Suprapubic skin (tissue), 4 donors: ENCODE measurements around the gene C4BPA. TPM values are rescaled to one million over a fixed set of nuclear protein-coding genes. Genes with fewer than 3 reads are reported as not detected.
A peak's percentile ranks its signal among the peaks of the same experiment; 100 is the strongest.

Source experiments
- DNase-seq, 2 donors: peaks; one replicate each; pipeline ENCODE4 v3.0.0-alpha.2; 2019; ENCODE audit warnings: low spot score in 2 of 2
- H3K27ac ChIP-seq: fragments of 200-600 bp; sonication (generic); one replicate; pipeline ENCODE4 v1.5.1; 2019
- H3K27me3 ChIP-seq: fragments of 200-600 bp; sonication (generic); one replicate; pipeline ENCODE4 v1.5.1; 2019
- H3K36me3 ChIP-seq: fragments of 200-600 bp; sonication (generic); one replicate; pipeline ENCODE4 v1.5.1; 2019
- H3K4me1 ChIP-seq: fragments of 200-600 bp; sonication (generic); one replicate; pipeline ENCODE4 v1.5.1; 2019
- H3K4me3 ChIP-seq: fragments of 200-600 bp; sonication (generic); one replicate; pipeline ENCODE4 v1.5.1; 2019; ENCODE audit warnings: mild to moderate bottlenecking
- H3K9me3 ChIP-seq: fragments of 200-600 bp; sonication (generic); one replicate; pipeline ENCODE4 v1.5.1; 2019
- EP300 ChIP-seq: sonication (generic); formaldehyde crosslinking; IDR thresholded peaks from one replicate; pipeline ENCODE4 v1.6.1; 2017; ENCODE audit warnings: antibody characterized with exemption
- POLR2A ChIP-seq, 2 donors: fragments of 450-650 bp; IDR thresholded peaks; one replicate each; pipeline ENCODE4 v1.6.1; 2017; ENCODE audit warnings: antibody characterized with exemption in 2 of 2, mild to moderate bottlenecking in 2 of 2, moderate library complexity in 2 of 2
- POLR2AphosphoS5 ChIP-seq, 3 donors: sonication (generic); formaldehyde crosslinking; IDR thresholded peaks; one replicate each; pipeline ENCODE4 v1.6.1; 2017; ENCODE audit warnings: antibody characterized with exemption in 3 of 3
- WGBS: methylation state at CpG from one replicate; pipeline ENCODE4 v1.1.5; 2018; 5-methylcytosine and 5-hydroxymethylcytosine counted together
- total RNA-seq, 4 donors: library from RNA; depleted of rRNA; stranded (reverse); fragments of >200 nt; gene quantifications; one replicate each; pipeline ENCODE4 v1.1.0, GENCODE V29; 2016
- TF ChIP-seq, protein P1 (sequence below), 2 donors: fragments of 200-600 bp in 1 of 2; fragments of 450-650 bp in 1 of 2; sonication (generic) in 1 of 2; IDR thresholded peaks; one replicate each; pipeline ENCODE4 v1.5.1; 2016 to 2019; ENCODE audit warnings: antibody characterized with exemption in 2 of 2, mild to moderate bottlenecking in 1 of 2, moderate library complexity in 1 of 2

C4BPA gene
- total RNA-seq, 4 donors from 2014 or later = 3.1 TPM; not detected in 3

DNA sequence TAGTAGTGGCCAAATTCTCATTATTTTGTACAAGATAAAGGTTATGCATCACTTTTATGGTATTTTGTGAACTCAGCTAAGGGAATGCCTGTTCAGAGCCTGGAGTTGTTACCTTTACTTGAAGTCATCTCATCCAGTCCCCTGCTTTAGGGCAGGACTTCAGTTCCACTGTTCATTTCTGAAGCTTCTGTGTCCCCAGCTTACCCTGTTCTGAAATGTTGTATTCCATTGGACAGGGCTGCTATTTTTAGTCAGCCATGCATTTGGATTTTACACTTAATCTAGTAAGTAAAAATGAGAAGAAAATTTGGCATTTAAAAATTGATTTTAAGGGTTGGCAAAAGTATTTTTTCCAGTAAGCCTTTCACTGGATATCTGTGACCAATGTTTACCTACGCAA, 27.0 kb upstream of the C4BPA start:
- H3K4me3 ChIP-seq = no peak overlapping the region
- no peak overlapping the region for H3K27ac ChIP-seq
- 92% methylated on average over 1 of the region's 1 CpG for WGBS
- no peak for DNase-seq
- H3K9me3 ChIP-seq = no peaks in the 10 kb centered on the region
- no peaks in the 10 kb centered on the region for H3K27me3 ChIP-seq
- peaks cover 16% of the 10 kb centered on the region for H3K36me3 ChIP-seq
- peaks cover 21% of the 10 kb centered on the region for H3K4me1 ChIP-seq
- TF ChIP-seq EP300 (no peak), POLR2AphosphoS5 (IDR thresholded peaks at IDR 0.05) (no peak), POLR2A (IDR thresholded peaks at IDR 0.05) (no peak)
- TF ChIP-seq, protein P1, sequence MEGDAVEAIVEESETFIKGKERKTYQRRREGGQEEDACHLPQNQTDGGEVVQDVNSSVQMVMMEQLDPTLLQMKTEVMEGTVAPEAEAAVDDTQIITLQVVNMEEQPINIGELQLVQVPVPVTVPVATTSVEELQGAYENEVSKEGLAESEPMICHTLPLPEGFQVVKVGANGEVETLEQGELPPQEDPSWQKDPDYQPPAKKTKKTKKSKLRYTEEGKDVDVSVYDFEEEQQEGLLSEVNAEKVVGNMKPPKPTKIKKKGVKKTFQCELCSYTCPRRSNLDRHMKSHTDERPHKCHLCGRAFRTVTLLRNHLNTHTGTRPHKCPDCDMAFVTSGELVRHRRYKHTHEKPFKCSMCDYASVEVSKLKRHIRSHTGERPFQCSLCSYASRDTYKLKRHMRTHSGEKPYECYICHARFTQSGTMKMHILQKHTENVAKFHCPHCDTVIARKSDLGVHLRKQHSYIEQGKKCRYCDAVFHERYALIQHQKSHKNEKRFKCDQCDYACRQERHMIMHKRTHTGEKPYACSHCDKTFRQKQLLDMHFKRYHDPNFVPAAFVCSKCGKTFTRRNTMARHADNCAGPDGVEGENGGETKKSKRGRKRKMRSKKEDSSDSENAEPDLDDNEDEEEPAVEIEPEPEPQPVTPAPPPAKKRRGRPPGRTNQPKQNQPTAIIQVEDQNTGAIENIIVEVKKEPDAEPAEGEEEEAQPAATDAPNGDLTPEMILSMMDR (IDR thresholded peaks at IDR 0.05) = no peak

DNA sequence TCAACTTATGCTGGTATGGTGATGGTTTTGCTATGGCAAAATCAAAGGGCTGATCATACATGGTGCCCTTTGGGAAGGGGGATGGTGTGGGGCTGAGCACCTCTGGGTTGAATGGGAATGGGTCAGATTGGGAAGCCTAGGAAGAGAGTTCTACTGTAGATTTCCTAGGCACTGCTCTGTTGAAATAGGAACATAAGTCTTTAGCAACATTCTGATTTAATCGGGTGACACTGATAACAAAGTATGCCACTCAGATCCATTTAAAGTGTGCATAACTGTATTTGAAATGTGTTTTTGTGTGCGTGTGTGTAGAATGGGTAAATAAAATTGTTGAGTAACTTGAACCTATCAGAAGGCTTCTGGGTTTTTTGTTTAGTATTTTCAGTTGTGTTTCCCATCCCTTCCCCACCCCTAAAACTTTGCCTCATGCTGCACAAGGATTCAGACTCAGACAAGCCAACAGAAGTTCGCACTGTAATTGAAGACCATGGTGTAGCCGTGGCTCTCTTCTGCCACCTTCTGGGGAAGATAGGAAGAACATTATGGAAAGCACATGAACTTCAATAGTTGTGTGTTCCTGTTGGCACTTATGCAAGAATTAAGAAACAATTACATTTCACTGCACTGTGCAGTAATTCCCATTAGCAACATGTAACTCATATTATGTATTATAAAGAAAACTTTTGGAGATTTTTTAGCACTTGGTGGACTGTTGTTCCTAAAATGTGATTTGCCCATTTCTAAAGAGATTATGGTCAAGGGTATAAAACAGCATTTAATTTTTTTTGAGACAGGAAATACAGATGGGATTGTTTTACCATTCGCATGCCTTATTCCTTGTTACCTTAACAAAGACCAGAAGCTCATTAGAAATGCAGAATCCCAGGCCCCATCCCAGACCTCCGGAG, 26.3 kb upstream of the C4BPA start:
- 36% methylated on average over 6 of the region's 6 CpGs for WGBS
- H3K9me3 ChIP-seq = no peaks in the 10 kb centered on the region
- H3K27ac ChIP-seq = no peak overlapping the region
- peaks cover 21% of the 10 kb centered on the region for H3K4me1 ChIP-seq
- H3K27me3 ChIP-seq = no peaks in the 10 kb centered on the region
- TF ChIP-seq, protein P1 (IDR thresholded peaks at IDR 0.05) = peak; percentile 79 to 87
- TF ChIP-seq EP300 (no peak), POLR2AphosphoS5 (IDR thresholded peaks at IDR 0.05) (no peak)
- peaks cover 9% of the 10 kb centered on the region for H3K36me3 ChIP-seq
- no peak overlapping the region for H3K4me3 ChIP-seq
- DNase-seq = no peak

GRCh38 chr1:207078578-207079132, 25.4 kb upstream of the C4BPA start:
- no peaks in the 10 kb centered on the region for H3K36me3 ChIP-seq
- TF ChIP-seq POLR2A (IDR thresholded peaks at IDR 0.05) (no peak), POLR2AphosphoS5 (IDR thresholded peaks at IDR 0.05) (no peak), EP300 (no peak)
- TF ChIP-seq, protein P1 (IDR thresholded peaks at IDR 0.05) = no peak
- WGBS = 88% methylated on average over 11 of the region's 11 CpGs
- H3K27ac ChIP-seq = no peak overlapping the region
- peaks cover 21% of the 10 kb centered on the region for H3K4me1 ChIP-seq
- no peak for DNase-seq
- no peaks in the 10 kb centered on the region for H3K9me3 ChIP-seq
- H3K4me3 ChIP-seq = no peak overlapping the region
- no peaks in the 10 kb centered on the region for H3K27me3 ChIP-seq

DNA sequence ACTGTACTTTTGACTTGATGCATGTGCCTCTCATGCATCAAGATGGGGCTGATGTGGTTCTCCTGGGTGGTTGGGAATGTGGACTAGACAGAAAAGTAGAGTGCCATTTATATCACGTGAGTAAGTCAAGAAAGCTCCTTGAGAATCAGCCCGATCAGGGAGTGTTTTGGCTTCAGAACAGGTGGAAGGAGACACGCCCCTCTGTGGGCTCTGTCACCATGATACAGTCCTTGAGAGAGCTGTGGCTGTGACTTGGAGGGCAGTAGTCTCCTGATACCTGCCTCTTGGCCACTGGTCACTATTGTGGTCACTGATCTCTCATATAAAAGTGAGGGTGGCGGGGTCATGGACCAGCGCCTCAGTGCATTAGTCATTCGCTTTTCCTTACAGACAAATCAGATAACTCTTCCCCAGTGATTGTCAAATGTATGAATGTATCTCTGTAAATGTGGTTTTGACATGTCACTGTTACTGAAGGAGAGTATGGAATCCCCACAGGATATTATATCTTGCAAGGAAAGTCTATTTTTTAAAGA, 24.3 kb upstream of the C4BPA start:
- Histone ChIP-seq H3K9me3 (no peaks in the 10 kb centered on the region), H3K4me3 (no peak overlapping the region), H3K27ac (no peak overlapping the region), H3K4me1 (peaks cover 19% of the 10 kb centered on the region), H3K36me3 (no peaks in the 10 kb centered on the region), H3K27me3 (no peaks in the 10 kb centered on the region)
- DNase-seq = no peak
- 70% methylated on average over 6 of the region's 6 CpGs for WGBS
- TF ChIP-seq, protein P1 (IDR thresholded peaks at IDR 0.05) = no peak
- TF ChIP-seq POLR2AphosphoS5 (IDR thresholded peaks at IDR 0.05) = no peak
- TF ChIP-seq POLR2A (IDR thresholded peaks at IDR 0.05) = no peak

GRCh38 chr1:207081088-207081487, 22.9 kb upstream of the C4BPA start:
- WGBS = 74% methylated on average over 2 of the region's 2 CpGs
- no peak for DNase-seq
- TF ChIP-seq POLR2AphosphoS5 (IDR thresholded peaks at IDR 0.05) (no peak), POLR2A (IDR thresholded peaks at IDR 0.05) (no peak), EP300 (no peak)
- TF ChIP-seq, protein P1 (IDR thresholded peaks at IDR 0.05) = no peak
- Histone ChIP-seq H3K27ac (no peak overlapping the region), H3K4me3 (no peak overlapping the region), H3K4me1 (peaks cover 17% of the 10 kb centered on the region), H3K36me3 (no peaks in the 10 kb centered on the region), H3K9me3 (no peaks in the 10 kb centered on the region), H3K27me3 (no peaks in the 10 kb centered on the region)
